Measurements from ENCODE around the gene PTGR1.

Gene PTGR1

GRCh38 chr9:111542497-111543254 lies 56.8 kb downstream of the PTGR1 start:
- no peak for DNase-seq (ENCODE audit: low read depth)

- no peak for DNase-seq (ENCODE audit: low read depth)
Measured at GRCh38 chr9:111533099-111533790, 66.2 kb downstream of the PTGR1 start.

GRCh38 chr9:111531716-111532115 lies 67.7 kb downstream of the PTGR1 start:
- DNase-seq (ENCODE audit: low read depth): no peak

DNA sequence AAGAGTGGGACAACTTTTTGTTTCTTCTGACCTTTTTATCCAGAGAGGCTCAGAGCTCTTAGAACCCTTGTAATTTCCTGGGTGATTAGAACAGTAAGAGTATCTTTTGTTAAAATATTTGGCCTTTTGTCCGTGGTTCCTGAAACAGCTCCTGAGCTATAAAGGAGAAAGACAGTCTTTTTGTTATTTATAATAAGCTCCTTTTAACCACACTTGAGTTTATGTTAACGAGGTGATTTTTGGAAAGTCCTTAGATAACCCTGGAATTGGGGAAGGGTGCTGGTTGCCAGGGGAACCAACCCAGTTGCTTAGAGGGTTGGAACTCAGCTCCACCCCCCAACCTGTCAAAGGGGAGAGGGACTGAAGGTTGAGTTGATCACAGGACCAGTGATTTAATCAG lies 69.7 kb downstream of the PTGR1 start:
- DNase-seq (ENCODE audit: low read depth): no peak

- DNase-seq (ENCODE audit: low read depth): no peak
Measured at GRCh38 chr9:111527347-111527746, 72.1 kb downstream of the PTGR1 start.

DNA sequence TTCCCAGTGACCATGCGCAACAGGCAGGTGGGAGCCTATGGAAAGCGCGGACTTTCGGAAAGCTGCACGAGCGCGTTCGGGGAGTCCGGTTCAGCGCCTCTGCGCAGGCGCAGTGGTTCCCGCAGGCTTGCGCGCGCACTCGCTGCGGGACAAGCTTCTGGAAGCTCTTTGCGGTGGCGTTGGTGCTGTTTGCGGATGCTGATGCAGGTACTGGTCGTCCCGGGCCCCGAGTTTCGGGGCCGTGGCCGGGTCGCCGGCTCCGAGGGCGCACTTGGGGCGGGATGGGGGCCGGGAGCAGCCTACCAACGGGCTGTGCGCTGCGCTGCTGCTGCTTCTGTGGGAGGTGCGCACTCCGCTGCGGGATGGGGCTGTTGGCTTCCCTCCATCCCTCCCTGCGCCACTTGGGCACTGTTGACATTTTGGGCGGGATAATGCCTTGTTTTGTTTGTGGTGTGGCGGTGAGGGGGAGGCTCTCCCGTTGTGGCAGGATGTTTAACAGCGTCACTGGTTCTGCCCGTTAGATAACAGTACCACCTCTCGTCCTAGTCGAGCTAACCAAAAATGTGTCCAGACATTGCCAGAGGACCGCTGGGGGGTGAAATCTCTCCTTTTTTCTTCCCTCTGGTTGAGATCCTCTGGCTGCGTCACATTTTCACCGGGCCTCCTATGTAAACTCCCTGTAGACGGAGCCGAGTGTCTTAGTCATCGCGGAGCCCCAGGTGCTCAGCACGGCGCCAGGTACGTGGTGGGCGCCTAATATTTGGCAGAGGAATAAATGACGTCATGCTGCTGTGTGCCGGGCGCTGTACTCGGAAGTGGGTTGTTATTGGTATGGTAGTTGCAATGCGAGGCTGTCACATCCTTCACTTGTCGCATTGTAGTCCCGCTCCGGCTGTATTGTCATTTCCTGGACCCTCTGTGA lies 74.1 kb downstream of the PTGR1 start, which contains the start of gene ZNF483:
TSS of gene ZNF483 (plus strand) at position 124 of the 922 bp plus-strand sequence. CDS start 2,217 bp downstream, outside the sequence.
- peak; percentile 37 for DNase-seq (ENCODE audit: low read depth)

- DNase-seq (ENCODE audit: low read depth): no peak
Measured at GRCh38 chr9:111524731-111525055, 74.8 kb downstream of the PTGR1 start.

DNA sequence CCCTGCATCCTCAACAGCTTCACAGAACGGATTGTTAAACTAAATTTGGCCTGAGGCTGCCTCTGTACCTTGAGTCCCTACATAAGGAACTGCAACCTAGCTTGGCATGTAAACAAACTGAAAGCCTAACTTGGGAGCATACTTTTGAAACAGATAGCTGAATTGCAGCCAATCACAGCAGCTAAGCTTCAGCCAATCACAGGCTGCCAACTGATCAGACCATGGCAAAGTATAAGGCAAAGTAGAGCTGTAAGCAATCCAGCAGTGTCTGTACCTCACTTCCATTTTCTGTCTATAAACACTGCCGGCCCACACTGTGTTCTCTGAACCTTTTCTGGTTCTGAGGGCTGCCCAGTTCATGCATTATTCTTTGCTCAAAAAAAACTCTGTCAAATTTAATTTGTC lies 83.4 kb downstream of the PTGR1 start:
- no peak for DNase-seq (ENCODE audit: low read depth)

- DNase-seq (ENCODE audit: low read depth): no peak
Measured at GRCh38 chr9:111514967-111515366, 84.5 kb downstream of the PTGR1 start.
